Measurements from ENCODE around the gene CAMTA2.
"Not testable (repeated sequence)": the region's sequence is repeated elsewhere in the genome, so short reads cannot be mapped to it uniquely, and the experiment has no call there.

CAMTA2 gene

DNA sequence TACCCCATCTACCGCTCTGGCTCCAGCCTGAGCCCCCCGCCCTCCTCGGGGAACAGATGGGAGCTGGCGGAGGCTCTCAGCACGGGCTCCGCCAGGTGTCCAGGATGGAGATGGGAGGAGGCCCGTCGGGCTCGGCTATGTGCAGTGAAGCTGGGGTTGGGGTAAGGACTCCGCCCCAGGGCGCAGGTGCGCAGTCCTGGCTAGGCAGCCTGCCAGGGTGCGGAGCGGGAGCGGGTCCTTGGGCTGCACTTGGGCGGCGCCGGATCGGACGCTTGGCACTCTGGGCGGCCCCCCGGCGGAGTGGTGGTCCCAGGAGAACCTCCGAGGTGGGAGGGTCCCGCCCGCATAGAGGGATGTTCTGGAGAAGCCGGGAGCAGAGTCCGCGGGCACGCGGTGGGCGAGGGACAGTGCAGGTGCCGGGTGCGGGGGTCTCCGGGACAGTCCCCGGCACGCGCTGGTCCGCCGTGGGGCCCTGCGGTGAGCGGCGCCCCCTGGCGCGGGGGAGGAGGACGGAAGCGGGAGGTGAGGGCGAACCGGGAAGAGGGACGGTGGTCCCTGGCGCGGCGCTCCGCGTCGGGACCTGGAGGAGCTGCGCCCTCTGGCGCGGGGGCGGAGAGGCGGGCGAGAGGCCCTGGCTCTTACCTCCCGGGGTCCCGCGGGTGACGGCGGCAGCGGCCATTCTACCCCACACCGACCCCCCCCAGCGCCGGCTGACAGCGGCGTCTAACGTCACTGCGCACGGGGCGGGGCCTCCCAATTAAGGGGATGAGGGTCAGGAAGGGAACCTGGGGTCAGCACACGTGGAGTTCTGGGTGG is at the start of gene CAMTA2:
TSS of gene CAMTA2 (minus strand) at position 725 of the 816 bp plus-strand sequence. CDS start 1,453 bp downstream, outside the sequence.
- DNase-seq, result peak; percentile 82

DNA sequence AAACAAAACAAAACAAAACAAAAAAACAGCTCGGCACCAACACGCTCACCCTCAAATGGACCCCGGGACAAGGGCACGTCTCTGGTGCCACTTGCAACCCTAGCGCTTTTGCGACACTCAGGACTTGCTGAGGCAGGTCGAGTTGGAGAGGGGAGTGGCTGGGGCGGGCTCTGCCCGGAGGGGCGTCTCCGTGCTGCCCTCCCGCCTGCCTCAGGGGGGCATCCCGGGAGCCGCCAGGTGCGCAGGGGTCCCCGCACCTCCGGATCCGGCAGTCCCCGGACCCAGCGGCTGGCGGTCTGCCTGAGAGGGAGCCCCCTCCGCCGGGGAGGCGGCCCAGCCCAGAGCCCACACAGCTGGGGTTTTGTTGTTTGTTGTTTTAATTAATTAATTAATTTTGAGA is 47.8 kb upstream of the CAMTA2 start, which contains the start of gene SLC52A1:
TSS of gene SLC52A1 (minus strand) at position 112 of the 400 bp plus-strand sequence. CDS start 820 bp downstream, outside the sequence.
- no peak for DNase-seq

DNA sequence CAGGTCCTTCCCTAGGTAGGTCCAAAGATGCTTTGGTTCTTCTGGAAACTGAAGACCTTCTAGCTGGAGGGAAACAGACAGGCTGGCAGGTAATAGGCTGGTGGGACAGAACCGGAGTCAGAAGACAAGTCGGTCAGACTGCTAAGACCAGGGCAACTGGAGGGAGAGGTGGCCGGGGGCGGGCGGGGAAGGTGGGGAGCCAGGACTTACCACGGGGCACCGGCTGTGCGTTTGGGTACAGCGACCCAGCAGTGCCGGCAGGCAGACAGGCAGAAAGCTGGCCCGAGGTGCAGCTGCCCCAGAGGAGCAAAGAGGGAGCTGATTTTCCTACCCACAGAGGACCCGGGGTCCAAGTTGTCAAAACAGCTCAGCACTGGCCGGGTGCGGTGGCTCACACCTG is 47.2 kb upstream of the CAMTA2 start:
- DNase-seq, result no peak

- DNase-seq, result no peak
Measured at GRCh38 chr17:5034063-5034462, 46.6 kb upstream of the CAMTA2 start.

- DNase-seq, result no peak
Measured at GRCh38 chr17:5033352-5034015, 46.0 kb upstream of the CAMTA2 start.

DNA sequence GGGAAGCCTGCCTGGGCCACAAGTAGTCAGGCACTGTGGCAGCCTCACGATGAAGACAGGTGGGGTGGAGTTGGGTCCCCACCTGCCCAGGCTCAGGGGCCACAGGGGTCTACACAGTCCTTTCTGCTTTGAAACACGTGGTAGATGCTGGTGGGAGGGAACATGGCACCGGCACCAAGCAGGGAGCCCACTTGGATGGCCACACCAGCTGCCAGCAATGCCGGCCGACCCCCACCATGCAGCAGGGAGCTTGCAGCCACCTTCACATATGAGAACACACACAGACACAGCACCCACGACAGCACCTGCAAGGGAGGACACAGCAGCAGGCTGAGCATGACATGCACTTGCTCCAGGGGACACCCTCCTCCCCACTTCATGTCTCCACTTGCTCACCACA is 45.4 kb upstream of the CAMTA2 start:
- DNase-seq, result no peak

DNA sequence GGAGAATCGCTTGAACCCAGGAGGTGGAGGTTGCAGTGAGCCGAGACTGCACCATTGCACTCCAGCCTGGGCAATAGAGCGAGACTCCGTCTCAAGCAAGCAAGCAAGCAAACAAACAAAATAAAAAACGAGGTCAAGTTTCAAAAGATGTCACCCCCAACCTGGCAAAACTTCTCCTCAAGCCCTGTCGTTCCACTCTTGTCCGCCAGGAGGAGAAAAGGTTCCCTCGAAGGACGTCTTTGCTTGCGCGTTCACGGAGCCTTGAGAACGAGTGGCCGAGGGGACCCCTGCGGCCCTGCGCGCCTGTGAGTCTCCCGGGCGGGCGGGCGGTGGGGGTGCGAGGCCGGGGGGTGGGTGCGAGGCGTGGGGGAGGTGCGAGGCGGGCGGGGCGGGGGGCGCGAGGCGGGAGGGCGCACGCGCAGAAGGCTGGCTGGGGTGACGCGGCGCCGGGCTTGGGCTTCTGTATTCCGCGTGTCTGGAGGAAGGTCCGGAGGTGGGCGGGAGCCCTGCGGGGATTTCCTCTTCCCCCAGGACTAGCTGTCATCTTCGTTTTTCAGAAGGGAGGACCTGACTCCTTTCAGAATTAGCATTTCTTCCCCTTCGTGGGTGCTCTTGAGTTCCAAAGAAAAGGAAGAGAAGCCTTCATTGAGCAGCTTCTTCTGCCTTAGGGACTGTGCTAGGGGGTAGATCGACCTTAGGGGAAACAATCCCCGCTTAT is 44.0 kb upstream of the CAMTA2 start:
- peak; percentile 80 for DNase-seq

DNA sequence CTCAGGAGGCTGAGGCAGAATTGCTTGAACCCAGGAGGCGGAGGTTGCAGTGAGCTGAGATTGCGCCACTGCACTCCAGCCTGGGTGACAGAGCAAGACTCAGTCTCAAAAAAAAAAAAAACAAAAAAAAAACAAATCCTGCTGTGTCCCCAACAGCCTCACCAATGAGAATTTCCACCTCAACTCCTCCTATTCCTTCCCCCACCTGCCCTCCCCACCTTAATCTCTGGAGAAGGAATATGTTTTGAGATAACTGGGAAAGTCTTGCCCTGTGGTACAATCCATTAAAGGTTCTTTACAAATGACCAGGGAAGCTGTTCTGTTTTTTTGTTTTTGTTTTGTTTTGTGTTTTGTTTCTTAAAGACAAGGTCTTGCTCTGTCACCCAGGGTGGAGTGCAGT is 42.7 kb upstream of the CAMTA2 start:
- DNase-seq, result not testable (repeated sequence)

DNA sequence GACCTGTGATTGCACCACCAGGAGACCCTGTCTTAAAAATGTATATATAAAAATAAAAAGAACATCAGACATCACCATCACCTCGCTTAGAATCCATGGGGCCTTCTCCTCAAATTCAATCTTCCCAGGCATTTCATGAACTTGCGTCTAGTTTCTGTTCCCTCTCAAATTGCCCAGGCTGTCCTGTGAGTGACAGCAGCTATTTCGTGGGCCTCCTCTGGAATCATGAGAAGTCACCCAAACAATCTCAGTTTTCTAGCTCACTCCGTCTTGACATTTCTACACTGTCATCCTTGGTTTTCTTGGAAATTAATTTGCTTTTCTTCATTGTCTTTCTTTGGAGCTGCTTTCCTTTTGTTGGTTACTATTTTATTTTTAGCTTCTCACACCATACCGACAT is 40.4 kb upstream of the CAMTA2 start:
- no peak for DNase-seq

DNA sequence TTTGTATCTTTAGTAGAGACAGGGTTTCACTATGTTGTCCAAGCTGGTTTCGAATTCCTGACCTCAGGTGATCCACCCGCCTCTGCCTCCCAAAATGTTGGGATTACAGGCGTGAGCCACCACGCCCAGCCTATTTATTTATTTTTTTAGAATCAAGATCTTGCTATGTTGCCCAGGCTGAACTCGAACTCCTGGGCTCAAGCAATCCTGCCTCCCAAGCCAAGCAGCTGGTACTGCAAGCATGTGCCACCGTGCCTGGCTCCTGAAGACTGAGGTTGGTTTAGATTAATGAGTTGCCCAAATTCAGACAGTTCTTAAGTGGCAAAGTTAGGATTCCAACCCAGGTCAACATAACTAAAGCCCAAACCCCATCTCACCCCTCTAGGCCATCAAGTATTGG is 39.8 kb upstream of the CAMTA2 start:
- no peak for DNase-seq

DNA sequence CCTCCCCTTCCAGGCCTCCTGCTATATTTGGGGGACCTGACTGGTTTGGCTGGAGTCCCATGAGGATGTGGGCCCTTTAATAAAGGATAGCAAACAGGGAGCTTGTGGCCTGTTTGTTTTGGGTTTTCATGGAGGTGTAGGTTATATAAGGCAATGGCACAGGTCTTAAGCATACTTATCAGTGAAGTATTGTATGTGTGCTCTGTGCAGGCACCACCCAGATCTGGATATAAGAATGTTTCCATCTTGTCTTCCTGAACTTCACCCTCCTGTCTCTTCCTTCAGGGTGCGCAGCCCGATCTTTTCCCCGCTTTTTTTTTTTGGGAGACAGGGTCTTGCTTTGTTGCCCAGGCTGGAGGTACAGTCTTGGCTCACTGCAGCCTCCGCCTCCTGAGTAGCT is 37.1 kb upstream of the CAMTA2 start:
- no peak for DNase-seq

- no peak for DNase-seq
Measured at GRCh38 chr17:5023588-5024147, 36.2 kb upstream of the CAMTA2 start.

DNA sequence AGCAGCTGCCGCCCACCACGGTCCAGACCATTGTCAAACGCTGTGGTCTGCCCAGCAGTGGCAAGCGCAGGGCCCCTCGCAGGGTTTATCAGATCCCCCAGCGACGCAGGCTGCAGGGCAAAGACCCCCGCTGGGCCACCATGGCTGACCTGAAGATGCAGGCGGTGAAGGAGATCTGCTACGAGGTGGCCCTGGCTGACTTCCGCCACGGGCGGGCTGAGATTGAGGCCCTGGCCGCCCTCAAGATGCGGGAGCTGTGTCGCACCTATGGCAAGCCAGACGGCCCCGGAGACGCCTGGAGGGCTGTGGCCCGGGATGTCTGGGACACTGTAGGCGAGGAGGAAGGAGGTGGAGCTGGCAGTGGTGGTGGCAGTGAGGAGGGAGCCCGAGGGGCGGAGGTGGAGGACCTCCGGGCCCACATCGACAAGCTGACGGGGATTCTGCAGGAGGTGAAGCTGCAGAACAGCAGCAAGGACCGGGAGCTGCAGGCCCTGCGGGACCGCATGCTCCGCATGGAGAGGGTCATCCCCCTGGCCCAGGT is 34.8 kb upstream of the CAMTA2 start:
- no peak for DNase-seq

- no peak for DNase-seq
Measured at GRCh38 chr17:5020502-5021023, 33.1 kb upstream of the CAMTA2 start.

GRCh38 chr17:5019475-5019956 is 32.0 kb upstream of the CAMTA2 start:
- peak; percentile 27 for DNase-seq

GRCh38 chr17:5014357-5014756 is 26.9 kb upstream of the CAMTA2 start:
- no peak for DNase-seq

GRCh38 chr17:5011928-5012327 is 24.5 kb upstream of the CAMTA2 start:
- DNase-seq, result peak; percentile 50

- DNase-seq, result no peak
Measured at GRCh38 chr17:5003214-5003867, 15.9 kb upstream of the CAMTA2 start.

DNA sequence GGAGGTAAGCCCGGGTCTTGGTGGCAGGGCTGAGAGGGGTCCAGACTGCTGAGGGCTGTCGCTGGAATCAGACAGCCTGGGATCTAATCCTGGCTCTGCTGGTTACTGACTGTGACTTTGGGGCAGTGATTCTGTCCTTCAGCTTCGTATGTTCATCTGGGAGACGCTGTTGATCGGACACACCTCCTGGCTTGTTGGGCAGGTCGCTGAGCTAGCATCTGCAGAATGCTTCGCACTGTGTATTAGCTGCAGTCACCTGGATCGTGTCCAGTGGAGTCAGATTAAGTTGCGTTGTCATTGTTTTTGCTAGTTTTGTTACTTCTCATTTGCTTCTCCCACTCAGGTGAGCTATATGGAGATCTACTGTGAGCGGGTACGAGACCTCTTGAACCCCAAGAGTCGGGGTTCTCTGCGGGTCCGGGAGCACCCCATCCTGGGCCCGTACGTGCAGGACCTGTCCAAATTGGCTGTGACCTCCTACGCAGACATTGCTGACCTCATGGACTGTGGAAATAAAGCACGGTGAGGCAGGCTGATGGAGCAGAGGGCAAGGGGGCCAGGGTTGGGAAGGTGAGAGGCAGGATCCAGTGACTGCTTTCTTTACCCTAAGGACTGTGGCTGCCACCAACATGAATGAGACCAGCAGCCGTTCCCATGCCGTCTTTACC is 14.8 kb upstream of the CAMTA2 start:
- DNase-seq, result no peak

DNA sequence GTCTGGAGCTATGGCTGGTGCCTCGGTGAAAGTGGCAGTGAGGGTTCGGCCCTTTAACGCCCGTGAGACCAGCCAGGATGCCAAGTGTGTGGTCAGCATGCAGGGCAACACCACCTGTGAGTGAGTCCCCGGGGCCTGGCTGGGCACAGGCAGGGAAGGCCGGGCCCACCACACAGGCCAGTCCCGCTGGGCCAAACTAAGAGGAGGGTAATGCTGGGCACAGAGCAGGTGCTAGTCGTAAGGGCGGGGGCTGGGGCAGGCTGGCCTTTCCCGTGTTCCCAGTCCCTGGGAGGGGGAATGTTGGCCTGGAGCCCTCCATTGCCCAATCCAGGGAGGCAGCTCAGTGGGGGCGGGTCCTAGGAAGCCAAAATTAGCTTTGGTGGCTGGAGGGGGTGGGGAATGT is 12.8 kb upstream of the CAMTA2 start:
- DNase-seq, result no peak

DNA sequence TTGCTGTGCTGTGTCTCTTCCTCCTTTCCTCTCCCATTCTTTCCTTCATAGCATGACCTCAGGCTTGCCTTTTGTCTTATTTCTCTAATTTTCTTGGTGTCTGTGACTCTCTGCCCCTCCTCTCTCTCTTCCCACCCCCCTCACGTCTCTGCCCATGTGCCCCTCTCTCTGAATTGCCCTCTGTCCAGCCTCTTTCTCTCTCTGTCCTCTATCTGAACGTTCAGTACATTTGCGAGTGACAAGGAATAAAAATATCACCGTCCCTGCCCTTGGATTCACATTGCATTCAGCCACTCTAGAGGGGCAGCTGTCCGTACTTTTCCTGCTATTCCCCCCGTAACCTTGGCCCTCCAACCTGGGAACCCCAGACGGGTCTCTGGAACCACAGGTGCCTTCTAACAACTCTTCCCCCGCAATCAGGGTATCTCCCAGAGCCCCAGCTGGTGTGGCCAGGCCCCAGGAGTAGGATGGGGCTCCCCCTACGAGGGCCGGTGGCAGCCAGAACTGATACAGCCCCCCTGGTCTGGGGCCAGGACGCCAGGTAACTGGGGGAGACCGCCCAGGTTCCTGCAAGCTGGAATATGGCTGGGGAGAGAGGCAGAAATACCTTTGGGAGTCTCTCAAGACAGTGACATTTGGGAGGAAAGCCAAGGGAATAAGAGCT is 12.1 kb upstream of the CAMTA2 start:
- DNase-seq, result no peak
